ENCODE data around the gene FILIP1L.

FILIP1L gene

DNA sequence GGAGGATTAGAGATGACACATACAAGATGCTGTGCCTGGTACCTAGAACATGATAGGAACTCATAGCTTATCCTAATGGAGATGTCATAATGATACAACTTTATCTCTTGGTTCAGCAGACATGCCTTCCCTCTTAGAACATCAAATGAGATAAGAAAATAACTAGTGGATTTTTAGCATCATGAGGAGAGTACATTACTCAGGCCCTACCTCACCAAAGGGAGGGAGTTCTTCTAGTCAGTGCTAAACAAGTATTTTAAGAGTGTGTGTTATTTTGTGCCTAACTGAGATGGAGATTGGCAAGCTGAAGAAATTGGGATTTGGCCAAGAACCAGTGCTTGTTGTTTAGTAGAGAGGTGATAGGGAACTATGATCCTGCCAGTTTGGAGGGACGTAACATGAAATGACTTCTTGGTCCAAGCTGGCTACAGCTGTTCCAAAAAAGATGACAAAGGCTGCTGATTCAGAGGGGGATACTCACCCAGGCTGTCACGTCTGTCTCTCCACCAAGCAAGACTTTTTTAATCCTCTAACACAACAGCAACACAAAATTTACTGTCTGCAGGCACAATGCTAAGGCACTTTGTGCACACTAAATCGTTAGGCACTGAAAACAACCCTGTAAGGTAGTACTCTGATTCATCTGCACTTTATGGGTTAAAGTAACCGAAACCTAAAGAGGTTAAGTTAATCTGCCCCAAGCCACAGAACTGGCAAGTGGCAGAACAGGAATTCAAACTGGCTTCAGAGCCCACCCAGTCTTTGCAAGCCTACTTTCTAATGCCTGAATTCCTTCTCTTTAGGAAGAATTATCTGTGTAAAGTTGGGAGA is 170.2 kb downstream of the FILIP1L start:
- no peak for DNase-seq

DNA sequence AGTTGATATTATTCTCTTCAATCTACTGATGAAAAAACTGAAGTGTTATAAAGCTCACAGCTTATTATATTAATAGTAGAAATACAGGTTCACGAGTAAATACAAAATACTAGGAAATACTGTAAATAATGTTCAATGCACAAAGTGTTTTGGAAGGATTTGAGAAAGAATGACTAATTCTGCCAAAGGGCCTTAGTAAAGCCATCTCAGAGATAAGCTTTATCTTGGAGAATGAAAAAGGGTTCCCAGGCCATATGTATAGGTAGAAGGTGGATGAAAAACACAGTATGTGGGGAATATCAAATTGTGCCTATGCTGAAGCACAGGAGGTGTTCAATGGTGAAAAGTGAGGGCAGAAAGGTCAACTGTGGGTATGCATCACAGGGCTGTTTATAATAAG is 173.1 kb downstream of the FILIP1L start:
- no peak for DNase-seq

DNA sequence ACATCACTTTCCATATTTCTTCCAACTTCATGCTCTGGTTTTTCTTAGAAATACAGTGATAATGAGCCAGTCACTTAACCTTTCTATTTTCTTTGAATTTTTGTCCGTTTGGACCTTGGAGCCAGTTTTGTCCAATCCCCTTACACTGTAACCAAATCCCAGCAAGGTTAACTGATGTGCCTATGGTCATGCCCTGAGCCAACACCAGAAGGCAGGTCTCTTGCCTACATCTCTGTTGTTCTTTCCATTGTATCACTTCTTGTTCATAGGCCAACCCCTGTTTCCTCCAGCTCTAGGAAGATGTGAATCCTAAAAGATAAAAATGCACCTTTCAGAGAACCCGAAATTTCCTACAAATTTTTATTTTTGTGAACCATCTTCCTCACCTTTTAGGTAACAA is 174.0 kb downstream of the FILIP1L start:
- DNase-seq: no peak

DNA sequence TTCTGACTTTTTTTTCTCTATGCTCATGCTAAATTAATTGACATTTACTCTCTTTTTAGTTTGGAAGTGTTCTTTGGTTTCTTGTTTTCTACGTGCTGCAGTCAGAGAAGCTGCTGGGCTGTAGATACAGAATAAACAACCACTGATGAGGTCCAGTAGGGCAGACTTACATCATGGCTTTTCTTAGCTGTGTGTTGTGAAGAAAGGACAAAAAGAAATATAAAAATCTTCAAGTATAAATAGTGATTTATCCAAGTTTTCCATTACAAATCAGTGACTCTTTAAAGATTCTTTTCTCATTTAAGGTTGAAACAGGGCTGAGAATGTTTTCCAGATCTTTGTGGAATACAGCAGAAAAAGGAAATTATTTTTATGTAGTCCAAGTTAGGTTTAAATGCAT is 174.4 kb downstream of the FILIP1L start:
- DNase-seq: no peak

DNA sequence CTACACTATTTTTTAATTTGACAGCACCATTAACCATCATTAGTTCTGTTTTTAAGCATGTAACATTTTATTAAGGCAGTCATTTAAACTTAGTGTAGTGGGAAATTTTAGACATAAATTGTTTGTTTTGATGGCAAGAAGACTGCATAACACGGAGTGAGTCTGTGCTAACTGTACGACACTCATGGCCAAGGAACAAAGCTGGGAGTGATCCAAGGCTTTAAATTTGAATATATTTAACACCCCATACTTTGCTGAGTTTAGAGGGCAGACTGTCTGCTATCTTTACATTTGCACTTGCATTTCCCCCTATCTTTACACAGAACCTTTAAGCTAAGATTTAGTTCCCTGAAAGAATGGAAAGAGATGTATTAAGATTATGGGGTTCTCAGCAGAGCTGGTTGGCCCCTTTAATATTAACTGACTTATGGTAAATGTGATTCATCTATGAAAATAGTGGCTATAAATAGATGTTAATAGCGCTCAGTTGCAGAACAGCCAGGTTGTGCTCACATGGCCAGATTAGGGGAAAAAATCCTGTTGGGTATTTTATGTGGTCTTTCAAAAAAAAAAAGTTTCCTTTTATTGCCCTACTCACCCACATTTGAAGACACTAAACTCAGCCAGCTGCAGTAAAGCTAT is 175.9 kb downstream of the FILIP1L start:
- DNase-seq: no peak

GRCh38 chr3:99934975-99935797 is 179.1 kb downstream of the FILIP1L start:
- DNase-seq: no peak

GRCh38 chr3:99933971-99934750 is 180.1 kb downstream of the FILIP1L start:
- no peak for DNase-seq

DNA sequence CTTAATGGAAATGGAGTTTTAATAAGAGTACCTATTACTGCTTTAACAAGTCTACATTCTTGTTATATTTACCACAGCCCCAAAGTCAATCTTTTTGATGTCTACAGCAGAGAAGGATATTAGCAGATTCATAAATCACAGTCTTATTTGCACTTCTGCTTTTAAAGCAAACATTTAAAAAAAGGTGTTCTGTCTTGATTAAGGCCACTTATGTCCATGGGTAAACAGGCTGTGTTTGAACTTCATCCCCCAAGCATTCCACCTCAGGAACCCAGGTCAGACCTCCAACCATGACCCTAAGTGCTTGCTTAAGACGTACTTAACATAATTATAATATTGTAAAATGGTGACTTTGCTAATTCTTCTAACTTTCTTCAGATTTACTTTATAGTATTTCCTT is 183.2 kb downstream of the FILIP1L start:
- DNase-seq: no peak

DNA sequence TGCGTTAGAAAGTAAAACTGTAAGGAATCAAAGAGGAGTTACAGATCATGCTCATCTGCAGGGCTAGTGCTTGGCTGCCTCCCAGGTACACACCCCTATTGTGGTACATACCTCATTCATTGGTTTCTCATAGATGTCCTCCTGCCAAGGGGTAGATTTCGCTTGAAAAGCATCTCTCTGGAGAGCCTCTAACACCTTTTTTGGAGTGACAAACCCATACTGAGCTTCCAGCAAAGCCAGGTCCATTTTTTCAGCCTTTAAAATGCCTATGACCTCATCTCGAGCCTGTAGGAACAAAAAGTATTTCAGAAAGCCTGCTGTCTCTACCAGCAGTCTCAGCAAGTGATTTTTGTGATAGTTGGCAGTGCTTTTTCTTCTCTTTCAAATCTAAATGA is 184.6 kb downstream of the FILIP1L start:
- no peak for DNase-seq

DNA sequence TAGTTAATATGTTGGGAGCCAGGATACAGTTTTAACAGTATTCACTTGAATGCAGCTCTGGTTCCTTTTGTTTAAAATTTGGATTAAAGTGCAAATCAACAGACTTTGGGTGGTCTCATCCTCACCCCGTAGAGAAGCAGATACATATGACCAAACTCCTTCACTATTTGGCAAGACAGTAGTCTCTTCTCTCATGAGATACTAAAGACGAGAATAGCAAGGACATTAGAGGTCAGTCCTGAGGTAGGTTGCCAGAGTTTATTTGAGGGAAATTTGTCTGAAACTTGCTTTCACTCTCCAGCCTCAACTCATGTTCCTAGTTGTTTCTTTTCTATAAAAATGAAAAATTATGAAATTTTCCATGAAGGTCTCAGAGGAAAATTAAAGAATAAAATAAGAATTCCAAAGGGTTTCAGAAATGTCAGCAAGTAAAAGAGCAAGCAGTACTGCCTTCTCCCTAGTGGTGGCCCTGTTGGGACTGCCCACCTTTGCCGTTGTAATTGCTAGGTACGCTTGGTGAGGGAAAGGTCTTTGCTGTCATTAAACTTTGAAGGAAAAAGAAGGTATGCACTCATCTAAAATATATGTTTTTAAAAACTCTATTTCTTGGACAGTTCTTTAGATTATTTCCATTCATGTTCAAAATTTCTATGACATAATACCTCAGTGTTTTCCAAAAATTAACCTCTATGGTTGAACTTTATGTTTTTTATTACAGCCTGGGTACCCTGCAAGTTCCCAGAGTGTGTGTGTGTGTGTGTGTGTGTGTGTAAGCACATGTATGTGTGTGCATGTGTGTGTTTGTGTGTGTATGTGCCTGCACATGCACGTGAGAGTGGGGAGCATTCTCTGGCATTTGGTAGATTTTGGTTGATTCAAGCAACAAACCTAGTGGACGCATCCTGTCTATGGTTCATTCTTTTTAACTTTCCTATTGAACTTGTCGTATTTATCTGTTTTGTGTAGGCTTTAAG is 185.2 kb downstream of the FILIP1L start:
- DNase-seq: no peak

GRCh38 chr3:99927671-99928457 is 186.4 kb downstream of the FILIP1L start:
- DNase-seq: no peak

- no peak for DNase-seq
Observed at GRCh38 chr3:99925584-99926230, 188.6 kb downstream of the FILIP1L start.

DNA sequence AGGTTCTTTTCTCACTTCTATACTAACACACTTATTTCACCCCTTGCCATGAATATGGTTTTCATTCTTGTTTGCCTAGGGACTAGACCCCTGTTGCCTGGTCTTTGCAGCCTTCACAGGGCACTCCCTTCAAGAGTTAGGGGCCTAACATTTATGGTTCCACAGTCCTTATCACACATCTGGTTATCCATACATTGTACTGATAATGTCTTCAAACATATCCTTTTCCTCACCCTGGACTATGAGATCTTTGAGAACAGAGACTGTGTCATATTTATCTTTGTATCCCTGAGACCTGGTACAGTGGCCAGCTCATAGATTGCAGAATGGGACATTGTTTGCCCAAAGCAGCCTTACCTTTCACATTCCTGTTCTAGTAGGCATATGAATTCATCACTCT is 190.4 kb downstream of the FILIP1L start:
- no peak for DNase-seq

DNA sequence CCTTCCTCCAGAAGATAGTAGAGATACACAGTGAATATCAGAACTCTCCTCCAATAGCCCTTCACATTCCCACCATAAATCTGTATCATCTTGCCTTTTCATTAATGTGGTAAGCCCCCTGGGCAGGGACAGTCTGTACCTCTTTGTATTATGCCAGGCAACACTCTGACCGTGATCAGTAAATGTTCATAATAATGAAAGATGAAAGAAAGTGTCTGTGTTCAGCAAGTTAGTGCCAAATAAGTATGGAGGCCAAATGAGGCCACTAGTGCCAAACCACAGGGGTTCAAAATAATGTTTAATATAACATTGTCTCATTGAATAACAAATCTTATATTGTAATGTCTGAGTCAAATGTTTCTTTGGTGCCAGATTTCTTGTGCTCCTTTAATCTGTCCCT is 192.3 kb downstream of the FILIP1L start:
- no peak for DNase-seq

- DNase-seq: no peak
Observed at GRCh38 chr3:99921377-99921695, 193.0 kb downstream of the FILIP1L start.

DNA sequence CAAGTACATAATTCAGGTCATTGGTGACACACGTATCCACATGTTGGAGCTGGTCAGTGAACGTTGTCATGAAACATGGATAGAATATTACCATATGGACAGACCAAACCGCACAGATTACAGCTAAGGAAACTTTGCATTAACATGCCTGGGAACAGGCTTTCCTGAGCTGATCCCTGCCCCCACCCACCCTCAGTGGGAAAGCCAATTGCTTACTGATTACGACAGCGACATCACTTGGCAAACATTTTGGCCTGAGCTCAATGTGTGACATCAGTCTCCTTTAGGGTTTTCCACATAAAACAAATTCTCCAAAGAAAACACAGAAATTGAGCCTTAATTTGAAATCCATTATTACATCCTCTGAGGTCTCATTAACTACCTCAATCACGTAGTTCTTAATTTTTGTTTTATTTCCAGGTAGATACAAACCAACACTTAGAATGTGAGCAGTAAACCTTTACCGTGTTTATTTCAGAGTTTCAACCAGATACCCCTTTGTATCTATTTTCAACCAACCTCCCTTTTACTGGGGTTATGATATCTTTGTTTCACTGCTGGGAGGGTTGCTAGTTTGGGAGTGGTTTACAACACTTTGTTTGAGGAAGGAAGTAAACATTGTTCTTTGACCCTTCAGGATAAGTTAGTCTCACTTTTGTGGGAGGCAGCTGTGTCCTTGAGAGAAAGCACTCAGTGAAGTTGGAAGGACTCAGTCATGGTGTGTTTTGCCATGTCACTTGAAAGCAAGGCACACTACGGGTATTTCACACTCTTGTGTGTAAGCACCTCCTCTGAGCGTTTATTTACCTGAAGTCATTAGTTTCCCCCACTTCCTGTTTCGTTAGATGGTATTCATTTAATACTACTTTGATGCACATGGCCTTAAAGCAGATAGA is 193.6 kb downstream of the FILIP1L start:
- no peak for DNase-seq

GRCh38 chr3:99919694-99920093 is 194.6 kb downstream of the FILIP1L start:
- DNase-seq: no peak

DNA sequence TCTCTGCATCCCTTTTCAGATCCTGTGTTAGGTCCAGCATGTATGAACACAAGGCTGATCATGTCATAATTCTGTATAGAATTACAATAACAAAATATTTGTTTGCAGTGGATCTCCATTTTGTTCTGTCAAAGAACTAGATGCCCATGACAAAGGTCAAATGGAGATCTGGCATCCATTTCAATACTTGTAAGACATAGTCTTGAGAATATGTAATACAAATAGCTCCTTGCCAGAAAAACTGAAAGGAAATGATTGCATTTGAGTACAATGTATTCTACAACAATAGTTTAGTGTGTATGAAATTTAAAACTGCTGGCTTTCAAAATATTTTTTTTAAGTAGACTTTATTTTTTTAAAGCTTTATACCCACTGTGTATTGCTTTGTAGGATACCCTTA is 195.6 kb downstream of the FILIP1L start:
- DNase-seq: no peak

- no peak for DNase-seq
Observed at GRCh38 chr3:99915906-99916432, 198.3 kb downstream of the FILIP1L start.

Measured in CD4-positive, alpha-beta T cell treated with Interleukin-10 for 1 hour (primary cell).